Osteocyte (in vitro differentiated cells): ENCODE data around the gene MVB12A. TPM values are rescaled to one million over a fixed set of nuclear protein-coding genes. Genes with fewer than 3 reads are reported as not detected.
A peak's percentile ranks its signal among the peaks of the same experiment; 100 is the strongest.

Source experiments
- DNase-seq: peaks from one replicate; pipeline ENCODE4 v3.0.0; 2021; ENCODE audit warnings: mixed read lengths; ENCODE audit not compliant: unreplicated experiment; ENCODE audit errors: extremely low spot score
- H3K27ac Mint-ChIP-seq: one replicate; pipeline ENCODE4 v1.8.0; 2021; ENCODE audit warnings: mild to moderate bottlenecking, mixed read lengths; ENCODE audit not compliant: unreplicated experiment
- H3K27me3 Mint-ChIP-seq: one replicate; pipeline ENCODE4 v1.8.0; 2021; ENCODE audit warnings: mixed read lengths; ENCODE audit not compliant: unreplicated experiment
- H3K36me3 Mint-ChIP-seq: one replicate; pipeline ENCODE4 v1.8.0; 2021; ENCODE audit warnings: mixed read lengths; ENCODE audit not compliant: unreplicated experiment
- H3K4me1 Mint-ChIP-seq: one replicate; pipeline ENCODE4 v1.8.0; 2021; ENCODE audit warnings: mixed read lengths; ENCODE audit not compliant: unreplicated experiment
- H3K4me3 Mint-ChIP-seq: one replicate; pipeline ENCODE4 v1.8.0; 2021; ENCODE audit warnings: mild to moderate bottlenecking, moderate library complexity, mixed read lengths; ENCODE audit not compliant: unreplicated experiment
- H3K9me3 Mint-ChIP-seq: one replicate; pipeline ENCODE4 v1.8.0; 2021; ENCODE audit warnings: mixed read lengths; ENCODE audit not compliant: unreplicated experiment
- total RNA-seq: library from RNA; stranded (reverse); gene quantifications from 2 replicates; pipeline ENCODE4 v1.2.1, GENCODE V29; 2021
- TF ChIP-seq, protein P1 (sequence below): fragments of 200-600 bp; sonication (generic); IDR thresholded peaks from 2 replicates; pipeline ENCODE4 v1.5.0; 2021; ENCODE audit warnings: antibody characterized with exemption, mild to moderate bottlenecking, moderate library complexity

MVB12A gene
- total RNA-seq, 1 donor from 2014 or later, result 59.2 TPM

DNA sequence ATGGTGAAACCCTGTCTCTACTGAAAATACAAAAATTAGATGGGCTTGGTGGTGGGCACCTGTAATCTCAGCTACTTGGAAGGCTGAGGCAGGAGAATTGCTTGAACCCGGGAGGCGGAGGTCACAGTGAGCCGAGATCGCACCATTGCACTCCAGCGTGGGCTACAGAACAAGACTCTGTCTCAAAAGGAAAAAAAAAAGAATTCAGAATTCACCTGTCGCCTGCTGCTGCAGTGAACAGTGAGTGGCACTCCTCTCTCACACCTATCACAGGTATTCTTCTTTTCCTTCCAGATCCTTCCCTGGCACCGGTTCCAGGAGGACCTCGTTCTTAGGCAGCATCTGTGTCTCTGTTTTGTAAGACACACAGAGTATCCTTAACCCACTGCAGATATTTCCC lies 5.8 kb upstream of the MVB12A start:
- DNase-seq, result no peak
- no peaks in the 10 kb centered on the region for H3K36me3 Mint-ChIP-seq
- peaks cover 8% of the 10 kb centered on the region for H3K4me1 Mint-ChIP-seq
- no peak overlapping the region for H3K4me3 Mint-ChIP-seq
- no peaks in the 10 kb centered on the region for H3K9me3 Mint-ChIP-seq
- TF ChIP-seq, protein P1, sequence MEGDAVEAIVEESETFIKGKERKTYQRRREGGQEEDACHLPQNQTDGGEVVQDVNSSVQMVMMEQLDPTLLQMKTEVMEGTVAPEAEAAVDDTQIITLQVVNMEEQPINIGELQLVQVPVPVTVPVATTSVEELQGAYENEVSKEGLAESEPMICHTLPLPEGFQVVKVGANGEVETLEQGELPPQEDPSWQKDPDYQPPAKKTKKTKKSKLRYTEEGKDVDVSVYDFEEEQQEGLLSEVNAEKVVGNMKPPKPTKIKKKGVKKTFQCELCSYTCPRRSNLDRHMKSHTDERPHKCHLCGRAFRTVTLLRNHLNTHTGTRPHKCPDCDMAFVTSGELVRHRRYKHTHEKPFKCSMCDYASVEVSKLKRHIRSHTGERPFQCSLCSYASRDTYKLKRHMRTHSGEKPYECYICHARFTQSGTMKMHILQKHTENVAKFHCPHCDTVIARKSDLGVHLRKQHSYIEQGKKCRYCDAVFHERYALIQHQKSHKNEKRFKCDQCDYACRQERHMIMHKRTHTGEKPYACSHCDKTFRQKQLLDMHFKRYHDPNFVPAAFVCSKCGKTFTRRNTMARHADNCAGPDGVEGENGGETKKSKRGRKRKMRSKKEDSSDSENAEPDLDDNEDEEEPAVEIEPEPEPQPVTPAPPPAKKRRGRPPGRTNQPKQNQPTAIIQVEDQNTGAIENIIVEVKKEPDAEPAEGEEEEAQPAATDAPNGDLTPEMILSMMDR, result no peak
- peaks cover 20% of the 10 kb centered on the region for H3K27me3 Mint-ChIP-seq
- no peak overlapping the region for H3K27ac Mint-ChIP-seq

DNA sequence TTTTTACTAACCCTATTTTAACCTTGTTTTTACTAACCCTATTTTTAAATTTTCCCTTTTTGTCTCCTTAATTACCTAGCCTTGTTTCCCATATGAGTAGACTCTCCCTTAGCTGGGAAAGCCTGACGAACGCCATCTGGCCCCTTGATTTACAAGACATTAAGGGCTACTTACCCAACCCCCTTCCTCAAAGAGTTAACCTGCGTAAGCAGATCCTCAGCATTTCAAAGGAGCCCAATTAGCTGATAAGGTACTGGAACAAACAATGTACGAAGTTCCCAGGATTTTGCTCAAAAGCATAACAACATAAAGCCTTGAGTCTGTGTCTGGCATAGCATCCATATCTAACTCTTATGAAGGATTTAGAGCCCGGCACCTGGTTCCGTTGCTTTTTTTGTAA lies 4.7 kb upstream of the MVB12A start:
- Mint-ChIP-seq H3K4me3 (no peak overlapping the region), H3K27ac (no peak overlapping the region), H3K9me3 (no peaks in the 10 kb centered on the region), H3K4me1 (peaks cover 14% of the 10 kb centered on the region), H3K27me3 (peaks cover 20% of the 10 kb centered on the region), H3K36me3 (no peaks in the 10 kb centered on the region)
- TF ChIP-seq, protein P1, result no peak
- no peak for DNase-seq

DNA sequence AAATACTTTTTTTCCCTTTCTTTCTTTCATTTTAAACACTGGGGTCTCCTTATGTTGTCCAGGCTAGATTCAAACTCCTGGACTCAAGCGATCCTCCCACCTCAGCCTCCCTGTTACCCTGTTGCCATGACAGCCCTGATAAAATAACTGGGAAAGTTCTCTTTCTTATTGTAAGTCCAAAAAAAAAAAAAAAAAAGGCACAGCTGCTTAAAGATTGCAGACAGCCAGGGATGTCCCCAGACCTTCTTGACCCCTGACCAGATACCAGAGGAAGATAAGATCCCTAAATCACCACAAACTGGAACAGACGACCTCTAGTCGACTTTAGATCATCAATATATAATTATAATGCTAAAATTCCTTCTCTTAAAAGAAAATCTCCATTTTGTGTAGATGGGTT lies 1.1 kb upstream of the MVB12A start:
- Mint-ChIP-seq H3K36me3 (peaks cover 3% of the 10 kb centered on the region), H3K27ac (peak overlapping the region; percentile 97), H3K4me3 (peak overlapping the region; percentile 83), H3K4me1 (peaks cover 13% of the 10 kb centered on the region), H3K9me3 (no peaks in the 10 kb centered on the region), H3K27me3 (peaks cover 11% of the 10 kb centered on the region)
- TF ChIP-seq, protein P1, result no peak
- DNase-seq, result no peak

DNA sequence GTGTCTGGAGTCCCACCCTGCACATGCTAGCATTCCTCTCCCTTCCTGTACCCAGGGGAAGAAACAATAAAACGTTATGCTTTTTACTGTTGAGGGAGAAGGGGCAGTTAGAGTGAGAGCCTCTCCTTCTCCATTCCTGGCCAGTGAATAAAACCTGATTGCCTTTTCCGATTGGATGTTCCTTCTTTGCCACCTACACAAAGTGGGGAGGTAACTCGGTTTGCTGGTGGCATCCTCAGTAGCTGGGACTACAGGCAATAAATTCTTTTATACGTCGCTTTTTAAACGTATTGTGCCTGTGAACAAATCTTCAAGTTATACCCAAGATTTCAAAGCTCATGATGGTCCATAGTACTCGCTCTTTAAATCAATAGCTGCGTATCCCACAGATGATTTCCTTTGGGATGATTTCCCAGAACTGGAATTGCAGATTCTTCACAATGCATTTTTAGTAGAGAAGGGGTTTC lies 660 bp upstream of the MVB12A start:
- peaks cover 14% of the 10 kb centered on the region for H3K4me1 Mint-ChIP-seq
- H3K27me3 Mint-ChIP-seq, result peaks cover 11% of the 10 kb centered on the region
- no peak for DNase-seq
- H3K36me3 Mint-ChIP-seq, result peaks cover 3% of the 10 kb centered on the region
- peak overlapping the region; percentile 83 for H3K4me3 Mint-ChIP-seq
- no peaks in the 10 kb centered on the region for H3K9me3 Mint-ChIP-seq
- peak overlapping the region; percentile 97 for H3K27ac Mint-ChIP-seq
- TF ChIP-seq, protein P1, result no peak

DNA sequence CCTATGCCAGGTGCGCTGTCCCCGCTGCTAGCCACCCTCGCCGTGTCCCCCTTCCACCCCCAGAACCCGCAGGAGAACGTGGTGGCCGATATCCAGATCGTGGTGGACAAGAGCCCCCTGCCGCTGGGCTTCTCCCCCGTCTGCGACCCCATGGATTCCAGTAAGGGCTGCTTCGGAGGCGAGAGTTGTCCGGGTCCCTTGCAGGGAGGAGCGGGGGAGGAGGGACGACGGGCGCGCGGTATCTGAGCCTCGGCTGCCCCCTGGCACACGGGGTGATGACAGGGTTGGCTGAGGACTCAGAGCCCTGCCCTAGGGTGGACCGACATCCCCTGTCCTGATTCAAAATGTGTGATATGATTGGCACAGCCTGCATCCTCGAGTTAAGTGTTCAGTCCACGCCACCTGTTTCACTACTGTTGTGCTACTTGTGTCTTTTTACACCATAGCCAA lies 653 bp downstream of the MVB12A start:
- H3K4me1 Mint-ChIP-seq, result peaks cover 21% of the 10 kb centered on the region
- H3K4me3 Mint-ChIP-seq, result peak overlapping the region; percentile 83
- no peaks in the 10 kb centered on the region for H3K9me3 Mint-ChIP-seq
- peak overlapping the region; percentile 34 for H3K27ac Mint-ChIP-seq
- TF ChIP-seq, protein P1, result no peak
- H3K36me3 Mint-ChIP-seq, result peaks cover 3% of the 10 kb centered on the region
- no peak for DNase-seq
- peaks cover 6% of the 10 kb centered on the region for H3K27me3 Mint-ChIP-seq
